Activated CD4-positive, alpha-beta T cell treated with anti-CD3 and anti-CD28 coated beads for 1 hour (primary cell): ENCODE data around the gene TMEM135.
"Not testable (repeated sequence)": the region's sequence is repeated elsewhere in the genome, so short reads cannot be mapped to it uniquely, and the experiment has no call there.

Experiments
- DNase-seq: peaks from one replicate; pipeline ENCODE4 v3.0.0-alpha.2; 2020

The TMEM135 gene

DNA sequence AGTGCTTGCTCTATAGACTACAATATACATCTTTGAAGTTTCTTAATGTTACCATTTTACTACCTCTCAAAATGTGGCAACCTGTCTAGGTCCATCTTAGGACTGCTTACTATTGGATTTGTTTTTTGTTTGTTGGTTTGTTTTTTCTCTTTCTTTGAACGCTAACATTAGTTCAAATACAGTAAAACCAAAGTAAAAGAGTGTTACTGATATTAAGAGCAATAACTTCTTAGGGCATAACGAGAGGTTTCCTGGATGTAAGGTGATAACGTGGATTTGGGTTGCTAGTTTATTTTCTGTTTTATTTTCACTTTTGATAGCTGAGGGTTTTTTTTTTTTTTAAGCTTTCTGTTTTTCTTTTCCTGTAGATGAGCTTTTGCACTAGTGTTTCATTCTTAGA is 43.6 kb downstream of the TMEM135 start:
- DNase-seq: no peak

DNA sequence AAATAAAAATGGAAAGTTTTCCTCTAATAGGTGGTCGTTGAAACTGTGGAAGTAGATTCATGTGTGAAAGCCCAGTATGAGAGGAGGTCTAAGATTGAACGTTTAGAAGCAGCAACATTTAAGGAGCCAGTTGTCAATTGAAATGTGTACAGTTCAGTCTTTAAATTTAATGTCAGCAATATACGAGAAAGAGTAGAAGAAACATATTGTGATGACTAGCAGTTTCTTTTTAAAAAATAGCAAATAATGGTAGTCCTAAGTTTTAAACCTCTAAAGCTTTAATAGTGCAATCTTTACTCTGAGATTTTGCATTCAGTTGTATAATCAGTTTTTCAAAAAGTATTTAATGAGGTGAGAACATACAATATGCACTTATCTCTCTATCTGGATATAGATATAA is 44.9 kb downstream of the TMEM135 start:
- DNase-seq: no peak

DNA sequence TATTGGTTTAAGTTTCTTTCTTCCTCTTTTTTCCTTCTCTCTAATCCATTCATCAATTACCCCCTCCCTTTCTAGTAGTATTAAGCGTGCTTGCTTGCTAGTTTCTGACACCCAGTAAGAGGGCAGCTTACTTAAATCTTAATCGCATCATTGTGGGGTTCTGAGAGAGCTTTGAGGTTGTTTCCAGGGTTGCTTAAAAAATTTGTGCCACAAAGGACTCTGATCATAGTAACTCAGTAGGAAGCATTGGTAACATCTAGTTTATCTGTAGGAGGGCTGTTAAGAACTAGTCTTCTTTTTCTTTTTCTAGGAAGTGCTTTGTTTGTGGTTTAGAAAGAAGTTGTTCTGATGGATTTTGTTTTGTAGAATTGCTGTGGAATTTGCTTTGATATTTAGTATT is 45.3 kb downstream of the TMEM135 start:
- DNase-seq: no peak

DNA sequence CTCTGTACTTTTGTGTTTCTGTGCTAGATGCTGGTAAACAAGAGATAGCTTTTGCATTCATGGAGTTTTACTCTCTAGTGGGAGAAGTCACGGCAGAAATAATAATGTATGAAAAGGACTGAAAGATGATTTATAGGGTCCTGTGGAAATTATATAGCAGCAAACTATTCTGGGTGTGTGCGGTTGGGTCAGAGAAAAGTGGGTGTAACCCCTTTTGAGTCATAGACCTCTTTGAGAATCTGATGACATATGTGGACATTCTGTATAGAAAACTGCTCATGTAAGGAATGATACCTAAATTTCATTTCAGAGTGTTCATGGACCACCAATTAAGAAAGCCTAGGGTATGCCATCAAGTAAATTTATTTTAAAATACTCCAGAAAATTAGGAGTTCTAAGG is 54.4 kb downstream of the TMEM135 start:
- no peak for DNase-seq

DNA sequence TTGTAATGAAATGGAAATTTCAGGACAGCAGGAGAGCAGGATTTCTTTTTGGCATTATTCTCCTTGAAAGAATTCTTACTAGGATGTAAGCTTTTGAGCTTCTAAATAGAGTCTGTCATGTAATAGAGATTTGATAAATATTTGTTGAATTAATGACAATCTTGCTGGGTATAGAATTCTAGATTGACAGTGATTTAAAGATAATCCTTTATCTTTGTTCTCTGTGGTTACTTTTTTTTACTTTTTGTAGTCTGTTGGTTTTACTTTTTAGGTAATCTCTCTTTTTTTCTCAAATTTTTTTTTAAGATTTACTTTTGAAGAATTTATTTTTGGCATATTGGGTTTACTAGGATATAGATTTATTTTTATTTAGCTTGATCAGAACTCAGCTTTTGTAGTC is 54.8 kb downstream of the TMEM135 start:
- no peak for DNase-seq

DNA sequence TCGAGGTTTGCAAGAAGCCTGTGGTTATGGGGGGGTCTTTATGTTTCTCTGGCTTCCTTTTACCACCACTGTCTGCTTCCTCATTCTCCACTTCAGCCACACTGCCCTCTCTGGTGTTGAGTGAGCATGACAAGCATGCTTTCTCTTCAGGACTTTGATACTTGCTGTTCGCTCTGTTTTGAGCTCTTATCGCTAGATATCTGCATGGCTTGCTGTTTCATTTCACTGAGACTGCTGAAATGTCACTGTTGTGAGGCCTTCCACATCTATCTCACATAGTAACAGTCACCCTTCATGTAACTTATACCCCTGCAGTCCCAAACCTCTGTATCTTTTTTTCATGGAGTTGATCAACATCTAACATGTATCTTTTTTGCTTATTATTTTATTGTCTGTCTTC is 59.8 kb downstream of the TMEM135 start:
- DNase-seq: no peak

DNA sequence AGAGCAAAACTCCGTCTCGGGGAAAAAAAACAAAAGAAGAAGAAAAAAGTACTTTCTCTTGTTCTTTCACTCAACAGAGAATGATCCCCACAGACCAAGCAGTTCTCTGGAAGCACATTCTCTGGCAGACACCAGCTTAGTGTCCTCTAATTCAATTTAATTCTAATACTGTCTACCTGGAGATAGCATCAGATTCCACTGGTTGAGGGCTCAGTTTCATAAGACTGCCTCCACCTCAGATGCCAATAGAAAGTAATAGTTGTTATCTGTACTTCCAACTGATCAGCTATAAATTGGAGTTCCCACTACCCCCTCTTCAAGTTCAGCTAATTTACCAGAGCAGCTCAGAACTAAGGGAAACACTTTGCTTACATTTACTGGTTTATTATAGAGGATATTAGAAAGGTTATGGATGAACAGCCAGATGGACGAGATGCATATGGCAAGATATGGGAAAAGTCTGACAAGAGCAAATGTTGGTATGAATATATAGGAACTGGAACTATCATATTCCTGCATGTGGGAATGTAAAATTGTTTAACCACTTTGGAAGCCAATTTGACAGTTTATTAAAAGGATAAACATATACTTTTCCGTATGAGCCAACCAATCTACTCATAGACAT is 64.3 kb downstream of the TMEM135 start:
- no peak for DNase-seq

DNA sequence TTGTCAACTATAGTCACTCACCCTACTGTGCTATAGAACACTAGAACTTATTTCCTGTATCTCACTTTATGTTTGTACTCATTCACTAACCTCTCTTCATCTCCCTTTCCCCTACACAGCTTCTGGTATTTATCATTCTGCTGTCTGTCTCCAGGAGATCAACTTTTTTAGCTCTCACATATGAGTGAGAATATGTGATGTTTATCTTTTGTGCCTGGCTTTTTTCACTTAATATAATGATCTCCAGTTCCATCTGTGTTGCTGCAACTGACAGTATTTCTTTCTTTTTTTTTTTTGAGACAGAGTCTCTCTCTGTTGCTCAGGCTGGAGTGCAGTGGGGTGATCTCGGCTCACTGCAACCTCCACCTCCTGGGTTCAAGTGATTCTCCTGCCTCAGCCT is 68.1 kb downstream of the TMEM135 start:
- DNase-seq: not testable (repeated sequence)

DNA sequence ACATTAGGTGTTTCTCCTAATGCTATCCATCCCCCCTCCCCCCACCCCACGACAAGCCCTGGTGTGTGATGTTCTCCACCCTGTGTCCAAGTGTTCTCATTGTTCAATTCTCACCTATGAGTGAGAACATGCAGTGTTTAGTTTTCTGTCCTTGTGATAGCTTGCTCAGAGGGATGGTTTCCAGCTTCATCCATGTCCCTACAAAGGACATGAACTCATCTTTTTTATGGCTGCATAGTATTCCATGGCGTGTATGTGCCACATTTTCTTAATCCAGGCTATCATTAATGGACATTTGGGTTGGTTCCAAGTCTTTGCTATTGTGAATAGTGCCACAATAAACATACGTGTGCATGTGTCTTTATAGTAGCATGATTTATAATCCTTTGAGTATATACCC is 69.6 kb downstream of the TMEM135 start:
- DNase-seq: not testable (repeated sequence)

DNA sequence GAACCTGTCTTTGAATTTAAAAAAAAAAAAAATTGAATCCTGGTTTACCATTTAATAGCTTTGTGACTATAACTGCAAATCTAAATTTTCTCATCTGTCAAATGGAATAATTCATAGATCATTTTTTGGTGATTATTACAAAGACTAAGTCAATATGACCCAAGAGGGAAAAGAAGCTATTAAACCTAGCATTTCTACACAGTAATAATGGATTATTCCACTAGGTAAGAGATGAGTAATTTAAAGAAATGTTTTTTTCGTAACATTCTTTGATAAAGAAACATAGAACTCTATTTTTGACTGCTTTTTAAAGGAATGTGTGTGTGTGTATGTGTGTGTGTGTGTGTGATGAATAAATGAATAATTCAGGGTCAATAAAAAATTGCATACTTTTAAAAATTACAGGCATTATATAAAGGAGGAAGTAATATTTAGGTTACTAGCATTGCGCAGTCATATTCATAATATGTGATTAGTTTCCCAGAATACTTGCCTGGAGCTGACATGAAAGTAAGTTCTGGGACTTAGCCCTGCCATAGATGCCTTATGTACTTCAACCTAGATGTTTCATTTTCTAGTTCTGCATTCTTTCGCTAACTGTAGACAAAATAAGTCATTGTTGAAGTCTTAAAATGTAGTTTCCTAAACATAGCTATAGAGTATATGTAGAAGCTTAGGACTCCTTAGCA is 72.9 kb downstream of the TMEM135 start:
- DNase-seq: no peak

DNA sequence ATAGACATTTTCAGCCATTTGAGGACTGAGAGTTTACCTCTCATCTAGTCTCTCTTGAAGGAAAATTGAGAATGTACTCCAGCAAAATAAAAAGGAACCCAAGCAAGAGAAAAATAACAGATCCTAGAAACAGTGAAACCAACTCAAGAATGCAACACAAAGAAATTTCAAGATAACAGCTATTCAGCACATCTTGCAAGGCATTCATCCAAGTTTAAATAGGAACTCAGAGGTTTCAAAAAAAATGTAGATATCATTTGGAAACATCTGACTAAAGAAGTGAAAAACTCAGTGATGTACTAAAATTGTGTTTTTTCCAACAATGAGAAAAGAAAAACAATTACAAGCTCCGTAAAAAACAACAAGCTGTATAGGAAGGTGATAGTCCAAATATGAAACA is 76.4 kb downstream of the TMEM135 start:
- no peak for DNase-seq

DNA sequence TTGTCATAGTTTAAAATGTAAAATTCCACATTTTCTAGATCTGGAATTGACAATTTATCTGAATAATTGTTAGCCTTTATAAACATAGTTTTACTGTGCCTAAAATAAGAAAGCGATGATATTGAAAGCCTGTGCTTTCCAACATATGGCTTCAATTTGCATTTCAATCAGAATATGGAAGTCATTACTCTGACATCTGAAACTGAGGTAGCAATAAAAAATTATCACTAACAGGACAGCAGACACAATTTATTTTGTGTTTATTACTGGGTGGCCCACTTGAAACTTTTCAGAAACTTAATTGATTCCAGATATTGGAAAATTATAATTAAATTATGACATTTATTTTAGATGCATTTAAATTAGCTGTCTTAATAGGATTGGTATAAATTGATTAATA is 78.5 kb downstream of the TMEM135 start:
- DNase-seq: no peak

DNA sequence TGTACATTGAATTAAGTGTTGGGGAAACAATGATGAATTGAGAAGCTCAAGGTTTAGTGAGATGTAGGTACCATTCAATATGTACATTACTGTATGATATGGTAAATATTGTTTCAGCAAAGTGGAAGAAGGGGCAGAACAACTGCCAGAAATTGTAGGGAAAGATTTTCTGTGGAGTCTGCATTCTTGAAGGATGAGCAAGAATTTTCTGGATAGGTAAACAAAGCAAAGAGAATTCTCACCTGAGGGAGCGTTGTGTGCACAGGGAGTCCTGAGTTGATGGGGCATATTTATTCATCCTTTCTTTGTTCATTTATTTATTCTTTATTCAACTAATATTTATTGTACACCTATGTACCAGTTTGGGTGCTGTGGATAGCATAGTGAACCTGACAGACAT is 83.2 kb downstream of the TMEM135 start:
- no peak for DNase-seq

DNA sequence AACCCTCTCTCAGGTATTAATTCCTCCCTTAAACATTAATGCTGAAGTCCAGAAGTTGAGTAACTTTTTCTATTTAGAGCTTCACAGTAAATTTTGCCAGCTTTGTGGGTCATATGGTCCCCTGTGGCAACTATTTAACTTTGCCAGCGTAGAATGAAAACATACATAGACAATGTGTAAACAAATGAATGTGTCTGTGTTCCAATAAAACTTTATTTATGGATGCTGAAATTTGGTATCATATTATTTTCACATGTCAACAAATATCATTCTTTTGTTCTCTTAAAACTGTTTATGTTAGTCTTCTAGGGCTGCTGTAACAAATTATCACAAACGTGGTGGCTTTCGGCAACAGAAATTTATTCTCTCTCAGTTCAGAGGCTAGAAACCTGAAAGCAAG is 85.1 kb downstream of the TMEM135 start:
- no peak for DNase-seq

DNA sequence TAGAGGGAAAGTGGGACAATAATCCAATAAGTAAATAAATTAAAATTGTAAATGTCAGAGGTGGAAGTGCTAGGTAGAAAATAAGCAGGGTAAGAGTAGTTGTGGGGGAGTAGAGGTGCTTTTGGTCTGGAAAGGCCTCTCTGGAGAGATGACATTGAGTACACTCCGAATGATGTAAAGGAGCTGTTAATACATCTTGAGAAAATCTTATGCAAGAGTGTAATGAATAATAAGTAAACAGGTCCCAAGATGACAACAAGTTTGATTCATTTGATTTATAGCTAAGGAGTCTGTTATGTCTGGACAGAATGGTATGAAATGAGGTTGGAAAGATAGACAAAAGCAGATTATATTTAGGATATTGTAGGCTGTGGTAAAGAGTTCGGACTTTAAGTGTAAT is 87.5 kb downstream of the TMEM135 start:
- no peak for DNase-seq

DNA sequence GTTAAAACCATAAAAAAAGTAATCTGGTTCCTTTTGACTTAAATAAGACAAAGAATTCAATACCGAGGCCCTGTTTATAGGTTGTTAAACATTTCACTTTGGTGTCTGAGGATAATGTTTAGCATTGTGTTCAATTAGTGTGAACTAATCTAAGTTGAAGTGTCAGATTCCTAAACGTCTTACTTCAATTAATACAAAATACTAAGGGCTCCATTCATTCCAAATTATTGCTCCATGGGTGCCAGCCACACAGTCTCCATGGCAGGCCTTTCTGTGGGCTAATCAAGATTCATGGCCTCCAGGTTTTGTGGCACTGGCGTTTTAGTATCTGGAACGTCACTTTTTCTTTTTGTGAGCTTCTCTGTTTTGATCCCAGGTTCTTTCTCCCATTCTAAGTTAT is 89.4 kb downstream of the TMEM135 start:
- no peak for DNase-seq

DNA sequence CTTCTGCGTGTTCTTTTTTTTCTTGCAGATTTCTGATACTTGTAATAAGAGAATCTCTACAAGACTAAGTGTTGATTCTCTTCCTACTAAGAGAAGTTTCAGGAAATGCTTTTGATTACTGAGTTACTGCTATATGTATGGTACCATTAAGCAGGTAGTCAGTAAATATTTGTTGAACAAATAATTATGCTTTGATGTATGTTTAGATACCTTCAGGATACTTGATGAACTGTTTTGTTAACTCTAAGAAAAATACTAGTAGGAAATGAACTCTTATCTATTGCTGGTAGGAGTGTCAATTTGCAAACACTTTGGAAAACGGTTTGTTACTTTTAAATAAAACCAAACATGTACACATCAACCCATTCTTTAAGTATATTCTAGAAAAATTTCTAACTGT is 90.6 kb downstream of the TMEM135 start:
- no peak for DNase-seq

DNA sequence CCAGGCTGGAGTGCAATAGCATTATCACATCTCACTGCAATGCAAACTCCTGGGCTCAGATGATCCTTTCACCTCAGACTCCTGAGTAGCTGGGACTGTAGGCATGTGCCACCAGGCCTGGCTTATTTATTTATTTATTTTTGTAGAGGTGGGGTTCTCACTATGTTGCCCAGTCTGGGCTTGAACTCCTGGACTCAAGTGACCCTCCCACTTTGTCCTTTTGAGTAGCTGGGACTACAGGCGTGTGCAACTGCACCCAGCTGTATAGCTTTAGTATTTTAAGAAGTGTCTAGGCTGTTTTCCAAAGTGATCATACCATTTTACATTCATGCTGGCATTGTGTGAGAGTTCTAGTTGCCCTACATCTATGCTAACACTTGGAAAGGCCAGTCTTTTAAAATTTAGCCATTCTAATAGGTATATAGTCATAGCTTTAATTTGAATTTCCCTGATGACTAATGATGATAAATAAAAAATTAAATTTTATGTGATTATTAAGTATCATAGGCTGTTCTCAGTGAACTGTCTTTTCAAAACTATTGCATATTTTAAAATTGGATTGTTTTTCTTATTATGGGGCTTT is 96.9 kb downstream of the TMEM135 start:
- DNase-seq: no peak

DNA sequence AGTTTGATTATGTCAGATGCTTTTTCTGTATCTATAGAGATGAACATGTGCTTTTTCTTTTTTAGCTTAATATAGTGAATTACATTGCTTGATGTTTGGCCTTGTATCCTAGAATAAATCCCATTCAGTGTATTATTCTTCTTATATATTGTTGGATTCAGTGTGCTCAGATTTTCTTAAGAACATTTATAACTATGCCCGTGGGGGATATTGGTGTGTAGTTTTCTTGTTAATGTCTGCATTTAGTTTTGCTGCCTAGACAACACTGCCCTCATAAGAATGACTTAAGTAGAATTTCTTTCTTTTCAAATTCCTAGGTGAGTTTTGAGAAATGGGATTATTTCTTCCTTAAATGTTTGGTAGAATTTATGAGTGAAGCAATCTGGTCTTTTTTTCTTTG is 98.5 kb downstream of the TMEM135 start:
- DNase-seq: no peak

DNA sequence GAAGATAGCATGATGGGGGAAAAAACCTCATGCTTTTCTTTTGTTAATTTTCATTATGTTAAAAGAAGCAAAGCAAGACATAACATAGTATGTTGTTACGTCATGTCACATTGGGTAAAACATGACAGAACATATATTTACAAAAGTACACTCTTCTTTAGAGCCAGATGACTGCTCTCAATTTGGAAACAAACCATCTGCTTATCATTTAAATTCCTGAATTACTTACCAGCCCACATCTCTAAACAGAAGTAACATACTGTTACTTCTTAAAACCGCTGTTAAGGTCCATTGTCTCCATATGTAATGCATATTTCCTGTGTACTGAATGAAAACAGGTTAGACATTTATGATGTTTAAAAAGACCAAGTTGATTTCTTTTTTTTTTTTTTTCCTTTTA is 100.0 kb downstream of the TMEM135 start:
- no peak for DNase-seq

DNA sequence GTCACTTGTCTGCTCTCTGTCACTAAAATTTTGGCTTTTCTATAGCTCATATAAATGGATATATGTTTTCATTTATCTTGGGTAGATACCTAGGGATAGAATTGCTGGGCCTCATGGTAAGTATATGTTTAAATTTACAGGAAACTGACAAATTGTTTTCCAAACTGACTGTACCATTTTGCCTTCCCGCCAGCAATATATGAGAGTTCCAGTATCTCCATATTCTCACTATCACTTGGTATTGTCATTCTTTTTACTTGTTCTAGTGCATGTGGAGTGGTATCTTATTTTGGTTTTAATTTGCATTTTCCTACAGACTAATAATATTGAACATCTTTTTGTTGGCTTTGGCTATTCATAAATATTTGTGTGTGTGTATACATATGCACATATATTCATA is 101.7 kb downstream of the TMEM135 start:
- no peak for DNase-seq

DNA sequence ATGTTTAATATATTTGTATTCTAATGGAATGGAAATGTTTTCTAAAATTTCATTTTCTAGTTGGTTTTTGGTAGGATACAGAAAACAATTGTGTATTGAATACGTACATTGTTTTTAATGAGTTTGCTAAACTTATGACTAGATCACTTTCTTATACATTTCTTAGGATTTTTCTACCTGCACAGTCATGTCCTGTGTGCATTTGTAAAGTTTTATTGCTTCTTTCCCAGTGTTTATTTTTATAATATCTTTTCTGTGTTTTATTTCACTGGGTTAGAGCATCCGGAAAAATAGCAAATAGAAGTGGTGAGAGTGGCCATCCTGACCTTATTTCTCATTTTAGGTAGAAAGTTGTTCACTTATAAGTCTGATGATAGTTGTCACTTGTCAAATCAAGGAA is 103.6 kb downstream of the TMEM135 start:
- DNase-seq: no peak

DNA sequence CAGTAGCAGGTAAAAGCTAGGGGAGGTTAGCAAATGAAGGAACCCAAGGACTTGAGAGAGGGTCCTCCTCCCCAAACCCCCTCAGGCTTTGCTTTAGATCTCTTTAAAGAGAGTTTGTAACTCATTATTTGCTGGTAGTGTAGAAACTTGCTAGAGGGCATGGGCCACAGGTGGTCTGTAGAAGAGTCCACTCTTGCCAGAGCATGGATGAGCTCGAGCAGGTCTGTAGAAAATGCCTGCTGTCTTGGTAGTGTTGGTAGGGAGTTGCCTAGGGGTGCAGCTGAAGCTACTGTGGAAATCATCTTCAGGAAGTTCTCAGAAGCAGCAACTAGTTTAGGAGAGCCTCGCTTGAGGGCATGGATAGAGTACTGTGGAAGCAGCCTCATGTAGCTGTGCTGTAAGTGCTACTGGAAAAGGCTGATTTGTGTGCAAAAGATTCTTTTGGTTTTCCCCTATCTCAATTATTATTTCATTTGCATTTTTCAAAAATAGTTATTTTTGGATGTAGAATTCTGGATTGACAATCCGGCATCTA is 104.3 kb downstream of the TMEM135 start:
- no peak for DNase-seq

DNA sequence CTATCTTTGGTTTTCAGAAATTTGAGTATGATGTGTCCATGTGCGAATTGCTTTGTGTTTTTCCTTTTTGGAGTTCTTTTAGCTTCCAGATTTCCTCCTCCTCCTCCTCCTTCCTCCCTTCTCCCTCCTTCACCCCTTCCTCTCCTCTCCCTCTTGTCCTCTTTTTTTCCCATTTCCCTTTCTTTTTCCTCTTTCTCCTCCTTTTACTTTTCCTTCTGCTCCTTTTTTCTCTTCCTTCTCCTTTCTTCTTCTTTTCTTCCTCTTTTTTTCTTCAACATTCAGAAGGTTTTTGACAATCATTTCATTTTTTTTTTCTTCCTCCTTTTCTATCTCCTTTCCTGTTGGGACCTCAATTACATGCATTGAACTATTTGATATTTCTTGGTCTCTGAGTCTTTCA is 104.9 kb downstream of the TMEM135 start:
- DNase-seq: no peak

DNA sequence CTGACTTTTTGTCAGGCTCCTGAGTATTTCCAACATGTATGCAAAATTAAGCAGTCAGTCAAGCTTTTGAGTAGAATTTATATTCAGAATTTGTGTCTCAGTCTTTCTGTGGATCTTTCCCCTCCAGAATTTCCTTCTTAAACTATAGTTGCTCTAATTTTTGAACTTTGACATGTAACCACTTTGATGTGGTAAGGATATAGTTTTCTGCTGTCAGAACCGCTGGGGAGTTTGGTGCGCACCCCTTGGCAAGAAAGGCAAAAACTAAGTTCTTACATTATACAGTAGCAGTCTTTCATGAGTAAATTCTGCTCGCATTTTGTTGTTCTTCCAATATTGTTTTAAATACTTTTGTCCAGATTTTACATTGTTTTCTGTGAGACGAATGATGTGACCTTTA is 105.9 kb downstream of the TMEM135 start:
- DNase-seq: no peak
